ENCODE results near the gene MMRN2. TPM values are rescaled to one million over a fixed set of nuclear protein-coding genes. Genes with fewer than 3 reads are reported as not detected.

Gene MMRN2
- total RNA-seq, 2 donors from 2014 or later: 24.6 to 26.1 TPM

DNA sequence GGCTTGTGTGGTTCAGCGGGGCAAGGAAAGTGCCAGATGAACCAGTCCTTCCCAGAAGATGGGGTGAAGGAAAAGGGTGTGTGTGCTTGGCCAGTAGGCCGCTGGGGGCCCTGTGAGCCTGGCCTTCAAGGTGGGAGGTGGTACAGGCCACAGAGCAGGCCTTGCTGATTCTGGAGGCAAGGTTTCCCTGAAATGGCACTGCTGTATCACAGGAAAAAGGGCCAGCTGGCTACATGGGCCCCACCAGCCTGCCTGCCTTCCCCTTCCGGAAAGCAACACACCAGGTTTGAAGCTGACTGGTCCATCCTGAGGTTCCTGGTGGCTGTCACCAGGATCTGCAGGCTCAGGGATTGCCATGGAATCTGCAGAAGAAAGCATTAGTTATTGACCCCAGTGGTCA lies 12.5 kb downstream of the MMRN2 start:
- intact Hi-C loops (cut with DNase I): no loop called here
- TF ChIP-seq CTCF (IDR thresholded peaks at IDR 0.05): no peak
- H3K4me3 ChIP-seq: no peak overlapping the region
- 89% methylated on average over 3 of the region's 3 CpGs for WGBS
- H3K9me3 ChIP-seq: no peaks in the 10 kb centered on the region
- H3K27ac ChIP-seq: no peak overlapping the region
- no peaks in the 10 kb centered on the region for H3K36me3 ChIP-seq
- H3K4me1 ChIP-seq (replicated peaks): no peaks in the 10 kb centered on the region
- H3K27me3 ChIP-seq (replicated peaks; ENCODE audit: insufficient read depth): no peaks in the 10 kb centered on the region
- DNase-seq (ENCODE audit: low spot score): no peak

DNA sequence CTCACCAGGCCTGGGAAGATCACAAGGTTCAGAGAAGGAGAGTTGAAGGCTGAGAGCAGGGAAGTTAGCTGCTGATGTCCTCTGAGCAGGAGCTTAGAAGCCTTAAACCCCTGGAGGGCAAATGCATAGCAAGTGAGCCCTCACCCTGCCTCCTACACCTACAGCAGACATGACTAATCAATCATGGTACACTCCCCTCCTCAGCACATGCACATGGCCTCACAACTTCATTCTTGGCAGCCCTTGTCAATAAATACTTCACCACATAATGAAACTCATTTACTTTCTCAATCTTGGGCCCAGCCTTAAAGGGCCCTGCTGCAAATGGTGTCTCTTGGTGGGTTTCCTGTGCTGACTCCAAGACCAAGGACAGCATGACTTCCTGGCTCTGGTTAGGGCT lies 12.9 kb downstream of the MMRN2 start:
- no peak overlapping the region for H3K4me3 ChIP-seq
- TF ChIP-seq CTCF (IDR thresholded peaks at IDR 0.05) (no peak), POLR2A (IDR thresholded peaks at IDR 0.05) (no peak), POLR2AphosphoS5 (IDR thresholded peaks at IDR 0.05) (no peak)
- no peaks in the 10 kb centered on the region for H3K4me1 ChIP-seq (replicated peaks)
- intact Hi-C loops (cut with DNase I): no loop called here
- DNase-seq (ENCODE audit: low spot score): no peak
- H3K9me3 ChIP-seq: no peaks in the 10 kb centered on the region
- no peaks in the 10 kb centered on the region for H3K27me3 ChIP-seq (replicated peaks; ENCODE audit: insufficient read depth)
- no peak overlapping the region for H3K27ac ChIP-seq
- no peaks in the 10 kb centered on the region for H3K36me3 ChIP-seq

DNA sequence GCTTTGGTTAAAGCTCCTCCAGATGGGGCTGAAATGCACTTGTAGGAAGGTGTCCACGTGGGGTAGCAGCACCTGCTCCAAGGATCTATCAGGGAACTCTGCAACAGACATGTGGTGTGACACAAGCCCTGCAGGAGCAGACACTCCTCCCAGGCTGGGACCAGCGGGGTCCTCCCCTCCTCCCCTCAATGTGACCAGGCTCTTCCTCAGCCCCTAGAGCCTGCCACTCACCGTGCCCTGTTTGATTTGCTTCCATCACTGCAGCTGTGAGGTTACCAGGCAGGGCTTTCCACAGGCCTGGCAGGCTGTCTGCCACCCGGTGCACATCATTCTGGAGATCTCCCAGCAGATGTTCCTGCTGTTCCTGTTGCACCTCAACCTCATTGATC lies 13.4 kb downstream of the MMRN2 start:
- no peak overlapping the region for H3K27ac ChIP-seq
- H3K4me1 ChIP-seq (replicated peaks): no peaks in the 10 kb centered on the region
- no peaks in the 10 kb centered on the region for H3K27me3 ChIP-seq (replicated peaks; ENCODE audit: insufficient read depth)
- no peaks in the 10 kb centered on the region for H3K9me3 ChIP-seq
- no peaks in the 10 kb centered on the region for H3K36me3 ChIP-seq
- no peak overlapping the region for H3K4me3 ChIP-seq
- no peak for DNase-seq (ENCODE audit: low spot score)
- intact Hi-C loops (cut with DNase I): no loop called here
- TF ChIP-seq CTCF (IDR thresholded peaks at IDR 0.05) (no peak), POLR2A (IDR thresholded peaks at IDR 0.05) (no peak), POLR2AphosphoS5 (IDR thresholded peaks at IDR 0.05) (no peak)
- WGBS: 83% methylated on average over 4 of the region's 4 CpGs

- Histone ChIP-seq H3K27ac (no peak overlapping the region), H3K27me3 (replicated peaks; ENCODE audit: insufficient read depth) (no peaks in the 10 kb centered on the region), H3K4me3 (no peak overlapping the region), H3K36me3 (no peaks in the 10 kb centered on the region), H3K9me3 (no peaks in the 10 kb centered on the region), H3K4me1 (replicated peaks) (no peaks in the 10 kb centered on the region)
- TF ChIP-seq CTCF (IDR thresholded peaks at IDR 0.05): no peak
- TF ChIP-seq POLR2A (IDR thresholded peaks at IDR 0.05): no peak
- TF ChIP-seq POLR2AphosphoS5 (IDR thresholded peaks at IDR 0.05): no peak
- WGBS: 94% methylated on average over 28 of the region's 30 CpGs
- intact Hi-C loops (cut with DNase I): no loop called here
- no peak for DNase-seq (ENCODE audit: low spot score)
These were observed 13.9 kb downstream of the MMRN2 start for GRCh38 chr10:86943316-86944030.
